NT2/D1 (cell line): ENCODE data around the gene HES7.
"Not testable (repeated sequence)": the region's sequence is repeated elsewhere in the genome, so short reads cannot be mapped to it uniquely, and the experiment has no call there.

ENCODE experiments used
- SUZ12 ChIP-seq: IDR thresholded peaks from 2 replicates; pipeline ENCODE4 v1.6.1; 2011; ENCODE audit not compliant: insufficient read length, insufficient read depth; ENCODE audit errors: extremely low read depth
- YY1 ChIP-seq: IDR thresholded peaks from 2 replicates; pipeline ENCODE4 v1.6.1; 2011; ENCODE audit not compliant: insufficient read length, insufficient read depth

DNA sequence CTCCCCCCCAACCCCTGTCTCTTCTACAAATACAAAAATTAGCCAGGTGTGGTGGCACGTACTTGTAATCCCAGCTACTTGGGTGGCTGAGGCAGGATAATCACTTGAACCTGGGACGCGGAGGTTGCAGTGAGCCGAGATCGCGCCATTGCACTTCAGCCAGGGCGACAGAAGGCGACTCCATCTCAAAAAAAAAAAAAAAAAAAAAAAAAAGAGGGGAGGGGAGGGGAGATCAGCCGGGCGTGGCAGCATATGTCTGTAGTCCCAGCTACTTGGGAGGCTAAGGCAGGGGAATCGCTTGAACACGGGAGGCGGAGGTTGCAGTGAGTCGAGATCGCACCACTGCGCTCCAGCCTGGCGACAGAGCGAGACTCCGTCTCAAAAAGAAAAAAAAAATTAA lies 46.3 kb upstream of the HES7 start:
- not testable (repeated sequence) for TF ChIP-seq YY1, SUZ12
